A549 (cell line): Measurements from ENCODE around the gene SUGCT.

ENCODE experiments used
- BCL3 ChIP-seq: fragments of >200 bp; sonication (Bioruptor Twin); formaldehyde crosslinking; IDR thresholded peaks from 3 replicates; pipeline ENCODE4 v1.6.1; 2016
- BHLHE40 ChIP-seq: IDR thresholded peaks from 2 replicates; pipeline ENCODE4 v1.6.1; 2012; ENCODE audit warnings: low read depth, low read length, inconsistent platforms
- CEBPB ChIP-seq, 2 experiments: fragments of >200 bp in 1 of 2; sonication (Bioruptor Twin) in 1 of 2; formaldehyde crosslinking in 1 of 2; IDR thresholded peaks; 2 replicates each; pipeline ENCODE4 v1.6.1; 2012 to 2016
- CTCF ChIP-seq: fragments of >200 bp; sonication (Bioruptor Twin); formaldehyde crosslinking; IDR thresholded peaks from 3 replicates; pipeline ENCODE4 v1.5.1; 2016
- EP300 ChIP-seq, 2 experiments: fragments of >200 bp; sonication (Bioruptor Twin); formaldehyde crosslinking; IDR thresholded peaks; 2 replicates in 1 of 2; 3 replicates in 1 of 2; pipeline ENCODE4 v1.6.1; 2016 to 2017
- HOXA7 ChIP-seq: fragments of 250-450 bp; sonication (Bioruptor Pico); IDR thresholded peaks from 2 replicates; pipeline ENCODE4 v1.5.0; 2020; ENCODE audit warnings: mild to moderate bottlenecking, moderate library complexity
- MAX ChIP-seq: IDR thresholded peaks from 2 replicates; pipeline ENCODE4 v1.6.1; 2012
- POLR2A ChIP-seq: IDR thresholded peaks from 2 replicates; pipeline ENCODE4 v1.6.1; 2012; ENCODE audit warnings: mild to moderate bottlenecking, low read length
- POLR2AphosphoS2 ChIP-seq: conservative IDR thresholded peaks from 2 replicates; pipeline ENCODE4 v1.6.1; 2012; ENCODE audit warnings: low read length, improper control_type of control experiment, inconsistent platforms
- RAD21 ChIP-seq, 2 experiments: fragments of >200 bp in 1 of 2; sonication (Bioruptor Twin) in 1 of 2; formaldehyde crosslinking in 1 of 2; IDR thresholded peaks in 1 of 2; conservative IDR thresholded peaks in 1 of 2; 2 replicates in 1 of 2; 3 replicates in 1 of 2; pipeline ENCODE4 v1.6.1; 2012 to 2018; ENCODE audit warnings: inconsistent platforms in 1 of 2
- REST ChIP-seq: fragments of 200-600 bp; sonication (generic); IDR thresholded peaks from 2 replicates; pipeline ENCODE4 v1.6.1; 2016; ENCODE audit warnings: antibody characterized with exemption, mild to moderate bottlenecking, moderate library complexity
- SMC3 ChIP-seq: fragments of >200 bp; sonication (Bioruptor Twin); formaldehyde crosslinking; IDR thresholded peaks from 3 replicates; pipeline ENCODE4 v1.6.1; 2018; ENCODE audit warnings: inconsistent platforms
- USF2 ChIP-seq: fragments of 450-650 bp; IDR thresholded peaks from 2 replicates; pipeline ENCODE4 v1.6.1; 2014; ENCODE audit warnings: antibody characterized with exemption
- TF ChIP-seq, protein P1 (sequence below): fragments of 150-350 bp; IDR thresholded peaks from 2 replicates; pipeline ENCODE4 v1.6.1; 2014; ENCODE audit warnings: low read depth, mild to moderate bottlenecking, low read length

- TF ChIP-seq CEBPB (IDR thresholded peaks at IDR 0.05) (no peak), MAX (no peak), CTCF (no peak), POLR2A (no peak), SMC3 (no peak), BHLHE40 (no peak), HOXA7 (CRISPR knock-in tag) (no peak), RAD21 (conservative IDR thresholded peaks at IDR 0.05 in 1 of 2, IDR thresholded peaks at IDR 0.05 in 1 of 2) (no peak), POLR2AphosphoS2 (no peak), EP300 (IDR thresholded peaks at IDR 0.05) (no peak), BCL3 (no peak), USF2 (no peak), REST (no peak)
- TF ChIP-seq, protein P1, sequence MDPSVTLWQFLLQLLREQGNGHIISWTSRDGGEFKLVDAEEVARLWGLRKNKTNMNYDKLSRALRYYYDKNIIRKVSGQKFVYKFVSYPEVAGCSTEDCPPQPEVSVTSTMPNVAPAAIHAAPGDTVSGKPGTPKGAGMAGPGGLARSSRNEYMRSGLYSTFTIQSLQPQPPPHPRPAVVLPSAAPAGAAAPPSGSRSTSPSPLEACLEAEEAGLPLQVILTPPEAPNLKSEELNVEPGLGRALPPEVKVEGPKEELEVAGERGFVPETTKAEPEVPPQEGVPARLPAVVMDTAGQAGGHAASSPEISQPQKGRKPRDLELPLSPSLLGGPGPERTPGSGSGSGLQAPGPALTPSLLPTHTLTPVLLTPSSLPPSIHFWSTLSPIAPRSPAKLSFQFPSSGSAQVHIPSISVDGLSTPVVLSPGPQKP = no peak
Observed at GRCh38 chr7:40477094-40477493, 342.3 kb downstream of the SUGCT start.
